Measurements from ENCODE around the gene CYP26C1. TPM values are rescaled to one million over a fixed set of nuclear protein-coding genes. Genes with fewer than 3 reads are reported as not detected.

CYP26C1 gene
- polyA plus RNA-seq, 1 donor, result not detected

- Histone ChIP-seq H3K36me3 (ENCODE audit: control insufficient read depth, insufficient read depth, low read length) (no peaks in the 10 kb centered on the region), H3K27me3 (ENCODE audit: control insufficient read depth, insufficient read depth, low read length) (peaks cover 35% of the 10 kb centered on the region), H3K4me3 (ENCODE audit: low read length) (no peak overlapping the region), H3K9me3 (ENCODE audit: control insufficient read depth, low read depth, low read length) (no peaks in the 10 kb centered on the region), H3K4me1 (ENCODE audit: control insufficient read depth, insufficient read depth, low read length) (peaks cover 6% of the 10 kb centered on the region), H3K27ac (ENCODE audit: low read length) (no peak overlapping the region)
- 90% methylated on average over 2 of the region's 9 CpGs for WGBS (ENCODE audit: insufficient coverage, low lambda C conversion rate)
- DNase-seq, result no peak
Measured at GRCh38 chr10:93079663-93080349, 19.2 kb downstream of the CYP26C1 start.

GRCh38 chr10:93080350-93081046 lies 19.9 kb downstream of the CYP26C1 start:
- H3K36me3 ChIP-seq (ENCODE audit: control insufficient read depth, insufficient read depth, low read length), result no peaks in the 10 kb centered on the region
- DNase-seq, result no peak
- peaks cover 28% of the 10 kb centered on the region for H3K27me3 ChIP-seq (ENCODE audit: control insufficient read depth, insufficient read depth, low read length)
- no peaks in the 10 kb centered on the region for H3K4me1 ChIP-seq (ENCODE audit: control insufficient read depth, insufficient read depth, low read length)
- H3K4me3 ChIP-seq (ENCODE audit: low read length), result no peak overlapping the region
- H3K9me3 ChIP-seq (ENCODE audit: control insufficient read depth, low read depth, low read length), result no peaks in the 10 kb centered on the region
- H3K27ac ChIP-seq (ENCODE audit: low read length), result no peak overlapping the region
- no CpG with 5 or more reads among the region's 22 CpGs for WGBS (ENCODE audit: insufficient coverage, low lambda C conversion rate)

- H3K36me3 ChIP-seq (ENCODE audit: control insufficient read depth, insufficient read depth, low read length), result no peaks in the 10 kb centered on the region
- no peak overlapping the region for H3K4me3 ChIP-seq (ENCODE audit: low read length)
- DNase-seq, result no peak
- H3K9me3 ChIP-seq (ENCODE audit: control insufficient read depth, low read depth, low read length), result no peaks in the 10 kb centered on the region
- no peaks in the 10 kb centered on the region for H3K4me1 ChIP-seq (ENCODE audit: control insufficient read depth, insufficient read depth, low read length)
- WGBS (ENCODE audit: insufficient coverage, low lambda C conversion rate), result no CpG with 5 or more reads among the region's 3 CpGs
- H3K27ac ChIP-seq (ENCODE audit: low read length), result no peak overlapping the region
- peaks cover 20% of the 10 kb centered on the region for H3K27me3 ChIP-seq (ENCODE audit: control insufficient read depth, insufficient read depth, low read length)
Measured at GRCh38 chr10:93081318-93081717, 20.7 kb downstream of the CYP26C1 start.

GRCh38 chr10:93081834-93082233 lies 21.2 kb downstream of the CYP26C1 start:
- H3K27me3 ChIP-seq (ENCODE audit: control insufficient read depth, insufficient read depth, low read length), result peaks cover 15% of the 10 kb centered on the region
- H3K9me3 ChIP-seq (ENCODE audit: control insufficient read depth, low read depth, low read length), result no peaks in the 10 kb centered on the region
- WGBS (ENCODE audit: insufficient coverage, low lambda C conversion rate), result no CpG with 5 or more reads among the region's 10 CpGs
- DNase-seq, result no peak
- no peak overlapping the region for H3K27ac ChIP-seq (ENCODE audit: low read length)
- no peaks in the 10 kb centered on the region for H3K36me3 ChIP-seq (ENCODE audit: control insufficient read depth, insufficient read depth, low read length)
- H3K4me1 ChIP-seq (ENCODE audit: control insufficient read depth, insufficient read depth, low read length), result no peaks in the 10 kb centered on the region
- no peak overlapping the region for H3K4me3 ChIP-seq (ENCODE audit: low read length)

GRCh38 chr10:93083743-93084539 lies 23.3 kb downstream of the CYP26C1 start:
- Histone ChIP-seq H3K4me3 (ENCODE audit: low read length) (no peak overlapping the region), H3K27me3 (ENCODE audit: control insufficient read depth, insufficient read depth, low read length) (peaks cover 7% of the 10 kb centered on the region), H3K27ac (ENCODE audit: low read length) (no peak overlapping the region), H3K4me1 (ENCODE audit: control insufficient read depth, insufficient read depth, low read length) (no peaks in the 10 kb centered on the region), H3K9me3 (ENCODE audit: control insufficient read depth, low read depth, low read length) (no peaks in the 10 kb centered on the region), H3K36me3 (ENCODE audit: control insufficient read depth, insufficient read depth, low read length) (no peaks in the 10 kb centered on the region)
- 100% methylated on average over 1 of the region's 7 CpGs for WGBS (ENCODE audit: insufficient coverage, low lambda C conversion rate)
- no peak for DNase-seq

- WGBS (ENCODE audit: insufficient coverage, low lambda C conversion rate), result no CpG with 5 or more reads among the region's 4 CpGs
- Histone ChIP-seq H3K4me1 (ENCODE audit: control insufficient read depth, insufficient read depth, low read length) (no peaks in the 10 kb centered on the region), H3K36me3 (ENCODE audit: control insufficient read depth, insufficient read depth, low read length) (no peaks in the 10 kb centered on the region), H3K9me3 (ENCODE audit: control insufficient read depth, low read depth, low read length) (no peaks in the 10 kb centered on the region), H3K4me3 (ENCODE audit: low read length) (no peak overlapping the region), H3K27ac (ENCODE audit: low read length) (no peak overlapping the region), H3K27me3 (ENCODE audit: control insufficient read depth, insufficient read depth, low read length) (no peaks in the 10 kb centered on the region)
- no peak for DNase-seq
Measured at GRCh38 chr10:93085272-93085859, 24.8 kb downstream of the CYP26C1 start.

GRCh38 chr10:93086289-93086688 lies 25.7 kb downstream of the CYP26C1 start:
- H3K4me3 ChIP-seq (ENCODE audit: low read length), result no peak overlapping the region
- H3K4me1 ChIP-seq (ENCODE audit: control insufficient read depth, insufficient read depth, low read length), result no peaks in the 10 kb centered on the region
- H3K27ac ChIP-seq (ENCODE audit: low read length), result no peak overlapping the region
- H3K9me3 ChIP-seq (ENCODE audit: control insufficient read depth, low read depth, low read length), result no peaks in the 10 kb centered on the region
- DNase-seq, result no peak
- no peaks in the 10 kb centered on the region for H3K36me3 ChIP-seq (ENCODE audit: control insufficient read depth, insufficient read depth, low read length)
- no peaks in the 10 kb centered on the region for H3K27me3 ChIP-seq (ENCODE audit: control insufficient read depth, insufficient read depth, low read length)
- no CpG with 5 or more reads among the region's 6 CpGs for WGBS (ENCODE audit: insufficient coverage, low lambda C conversion rate)

- Histone ChIP-seq H3K36me3 (ENCODE audit: control insufficient read depth, insufficient read depth, low read length) (no peaks in the 10 kb centered on the region), H3K27ac (ENCODE audit: low read length) (no peak overlapping the region), H3K4me3 (ENCODE audit: low read length) (no peak overlapping the region), H3K4me1 (ENCODE audit: control insufficient read depth, insufficient read depth, low read length) (no peaks in the 10 kb centered on the region), H3K27me3 (ENCODE audit: control insufficient read depth, insufficient read depth, low read length) (no peaks in the 10 kb centered on the region), H3K9me3 (ENCODE audit: control insufficient read depth, low read depth, low read length) (no peaks in the 10 kb centered on the region)
- WGBS (ENCODE audit: insufficient coverage, low lambda C conversion rate), result 83% methylated on average over 3 of the region's 3 CpGs
- DNase-seq, result no peak
Measured at GRCh38 chr10:93087846-93088245, 27.2 kb downstream of the CYP26C1 start.

GRCh38 chr10:93088466-93088865 lies 27.9 kb downstream of the CYP26C1 start:
- Histone ChIP-seq H3K4me3 (ENCODE audit: low read length) (no peak overlapping the region), H3K27me3 (ENCODE audit: control insufficient read depth, insufficient read depth, low read length) (no peaks in the 10 kb centered on the region), H3K9me3 (ENCODE audit: control insufficient read depth, low read depth, low read length) (no peaks in the 10 kb centered on the region), H3K36me3 (ENCODE audit: control insufficient read depth, insufficient read depth, low read length) (no peaks in the 10 kb centered on the region), H3K4me1 (ENCODE audit: control insufficient read depth, insufficient read depth, low read length) (no peaks in the 10 kb centered on the region), H3K27ac (ENCODE audit: low read length) (no peak overlapping the region)
- no CpG with 5 or more reads among the region's 4 CpGs for WGBS (ENCODE audit: insufficient coverage, low lambda C conversion rate)
- DNase-seq, result no peak

GRCh38 chr10:93090619-93091018 lies 30.0 kb downstream of the CYP26C1 start:
- H3K27me3 ChIP-seq (ENCODE audit: control insufficient read depth, insufficient read depth, low read length), result no peaks in the 10 kb centered on the region
- DNase-seq, result no peak
- WGBS (ENCODE audit: insufficient coverage, low lambda C conversion rate), result no CpG with 5 or more reads among the region's 2 CpGs
- H3K36me3 ChIP-seq (ENCODE audit: control insufficient read depth, insufficient read depth, low read length), result no peaks in the 10 kb centered on the region
- H3K27ac ChIP-seq (ENCODE audit: low read length), result no peak overlapping the region
- no peaks in the 10 kb centered on the region for H3K9me3 ChIP-seq (ENCODE audit: control insufficient read depth, low read depth, low read length)
- no peaks in the 10 kb centered on the region for H3K4me1 ChIP-seq (ENCODE audit: control insufficient read depth, insufficient read depth, low read length)
- H3K4me3 ChIP-seq (ENCODE audit: low read length), result no peak overlapping the region
